Activated CD4-positive, alpha-beta T cell treated with anti-CD3 and anti-CD28 coated beads, Interleukin-2, amount 50 U/mL, for 48 hours (primary cell): ENCODE results near the gene MTM1.

ENCODE experiments used
- DNase-seq, 2 experiments: peaks; one replicate each; pipeline ENCODE4 v3.0.0-alpha.2; 2020

Gene MTM1

GRCh38 chrX:150551963-150552362, 16.5 kb upstream of the MTM1 start:
- DNase-seq: no peak

GRCh38 chrX:150558424-150558823, 10.0 kb upstream of the MTM1 start:
- DNase-seq: no peak

- DNase-seq: no peak
Measured at GRCh38 chrX:150564838-150565237, 3.6 kb upstream of the MTM1 start.

GRCh38 chrX:150565551-150565950, 2.9 kb upstream of the MTM1 start:
- no peak for DNase-seq

GRCh38 chrX:150566734-150567182, 1.7 kb upstream of the MTM1 start:
- no peak for DNase-seq

- DNase-seq: no peak
Measured at GRCh38 chrX:150567645-150568319, 639 bp upstream of the MTM1 start.

GRCh38 chrX:150569155-150569477, 695 bp downstream of the MTM1 start:
- DNase-seq: peak; percentile 28 to 38

- DNase-seq: no peak
Measured at GRCh38 chrX:150570512-150570911, 2.1 kb downstream of the MTM1 start.

GRCh38 chrX:150572206-150572605, 3.8 kb downstream of the MTM1 start:
- DNase-seq: no peak

- no peak for DNase-seq
Measured at GRCh38 chrX:150573106-150573505, 4.7 kb downstream of the MTM1 start.

GRCh38 chrX:150573702-150574101, 5.3 kb downstream of the MTM1 start:
- peak; percentile 45 to 55 for DNase-seq

- DNase-seq: peak in 1 of 2 experiments; percentile 29
Measured at GRCh38 chrX:150574559-150575418, 6.4 kb downstream of the MTM1 start.

GRCh38 chrX:150575419-150575814, 7.0 kb downstream of the MTM1 start:
- peak; percentile 53 to 69 for DNase-seq

- no peak for DNase-seq
Measured at GRCh38 chrX:150577174-150577573, 8.8 kb downstream of the MTM1 start.

- no peak for DNase-seq
Measured at GRCh38 chrX:150581093-150581775, 12.8 kb downstream of the MTM1 start.

GRCh38 chrX:150582338-150582948, 14.0 kb downstream of the MTM1 start:
- no peak for DNase-seq

GRCh38 chrX:150587585-150588503, 19.4 kb downstream of the MTM1 start:
- peak; percentile 34 to 47 for DNase-seq

GRCh38 chrX:150594584-150594983, 26.2 kb downstream of the MTM1 start:
- DNase-seq: no peak

GRCh38 chrX:150599226-150599625, 30.8 kb downstream of the MTM1 start:
- DNase-seq: no peak

GRCh38 chrX:150602296-150602695, 33.9 kb downstream of the MTM1 start:
- no peak for DNase-seq

GRCh38 chrX:150602743-150603142, 34.3 kb downstream of the MTM1 start:
- no peak for DNase-seq

GRCh38 chrX:150605603-150606002, 37.2 kb downstream of the MTM1 start:
- DNase-seq: no peak
